ENCODE measurements around the gene SLC9A9.

DNA sequence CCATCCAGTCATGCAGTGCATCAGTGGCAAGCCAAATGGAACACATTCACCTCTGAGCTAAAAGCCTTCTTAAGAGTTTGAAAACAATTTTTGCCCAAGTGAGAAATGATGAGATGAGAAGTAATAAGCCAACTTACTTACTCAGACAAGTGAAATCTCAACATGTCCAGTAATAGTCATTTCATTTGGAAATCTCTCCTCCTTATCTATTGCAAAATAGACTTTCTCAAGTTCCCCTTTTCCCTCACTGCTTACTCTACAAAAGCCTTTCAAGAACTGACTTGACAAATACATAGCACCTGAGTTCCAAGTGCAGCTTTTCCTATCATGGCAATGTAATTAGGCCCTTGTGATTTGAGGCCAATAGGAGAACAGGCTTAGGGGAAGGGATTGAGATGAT is 282.3 kb downstream of the SLC9A9 start:
- TF ChIP-seq, protein P1, sequence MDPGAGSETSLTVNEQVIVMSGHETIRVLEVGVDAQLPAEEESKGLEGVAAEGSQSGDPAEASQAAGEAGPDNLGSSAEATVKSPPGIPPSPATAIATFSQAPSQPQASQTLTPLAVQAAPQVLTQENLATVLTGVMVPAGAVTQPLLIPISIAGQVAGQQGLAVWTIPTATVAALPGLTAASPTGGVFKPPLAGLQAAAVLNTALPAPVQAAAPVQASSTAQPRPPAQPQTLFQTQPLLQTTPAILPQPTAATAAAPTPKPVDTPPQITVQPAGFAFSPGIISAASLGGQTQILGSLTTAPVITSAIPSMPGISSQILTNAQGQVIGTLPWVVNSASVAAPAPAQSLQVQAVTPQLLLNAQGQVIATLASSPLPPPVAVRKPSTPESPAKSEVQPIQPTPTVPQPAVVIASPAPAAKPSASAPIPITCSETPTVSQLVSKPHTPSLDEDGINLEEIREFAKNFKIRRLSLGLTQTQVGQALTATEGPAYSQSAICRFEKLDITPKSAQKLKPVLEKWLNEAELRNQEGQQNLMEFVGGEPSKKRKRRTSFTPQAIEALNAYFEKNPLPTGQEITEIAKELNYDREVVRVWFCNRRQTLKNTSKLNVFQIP (CRISPR knock-in tag; IDR thresholded peaks at IDR 0.05; ENCODE audit: borderline replicate concordance, low read depth) = no peak
- TF ChIP-seq, protein P2, sequence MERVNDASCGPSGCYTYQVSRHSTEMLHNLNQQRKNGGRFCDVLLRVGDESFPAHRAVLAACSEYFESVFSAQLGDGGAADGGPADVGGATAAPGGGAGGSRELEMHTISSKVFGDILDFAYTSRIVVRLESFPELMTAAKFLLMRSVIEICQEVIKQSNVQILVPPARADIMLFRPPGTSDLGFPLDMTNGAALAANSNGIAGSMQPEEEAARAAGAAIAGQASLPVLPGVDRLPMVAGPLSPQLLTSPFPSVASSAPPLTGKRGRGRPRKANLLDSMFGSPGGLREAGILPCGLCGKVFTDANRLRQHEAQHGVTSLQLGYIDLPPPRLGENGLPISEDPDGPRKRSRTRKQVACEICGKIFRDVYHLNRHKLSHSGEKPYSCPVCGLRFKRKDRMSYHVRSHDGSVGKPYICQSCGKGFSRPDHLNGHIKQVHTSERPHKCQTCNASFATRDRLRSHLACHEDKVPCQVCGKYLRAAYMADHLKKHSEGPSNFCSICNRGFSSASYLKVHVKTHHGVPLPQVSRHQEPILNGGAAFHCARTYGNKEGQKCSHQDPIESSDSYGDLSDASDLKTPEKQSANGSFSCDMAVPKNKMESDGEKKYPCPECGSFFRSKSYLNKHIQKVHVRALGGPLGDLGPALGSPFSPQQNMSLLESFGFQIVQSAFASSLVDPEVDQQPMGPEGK (CRISPR knock-in tag; IDR thresholded peaks at IDR 0.05; ENCODE audit: borderline replicate concordance) = no peak
- TF ChIP-seq ZC3H10 (CRISPR knock-in tag; IDR thresholded peaks at IDR 0.05) (no peak), ESRRG (CRISPR knock-in tag; IDR thresholded peaks at IDR 0.05) (no peak)
